Neural cell (in vitro differentiated cells): ENCODE data around the gene PXDN.

Experiments used
- CTCF ChIP-seq: fragments of 450-650 bp; IDR thresholded peaks from 2 replicates; pipeline ENCODE4 v1.5.1; 2014; ENCODE audit warnings: antibody characterized with exemption, mild to moderate bottlenecking, moderate library complexity; ENCODE audit not compliant: poor library complexity, severe bottlenecking
- EP300 ChIP-seq: fragments of 450-650 bp; conservative IDR thresholded peaks from 2 replicates; pipeline ENCODE4 v1.6.1; 2014; ENCODE audit warnings: antibody characterized with exemption, mild to moderate bottlenecking, moderate library complexity; ENCODE audit not compliant: poor library complexity, severe bottlenecking
- EZH2 ChIP-seq: fragments of 200-600, 300-800 bp; shearing (Covaris generic), sonication (generic); IDR thresholded peaks from 2 replicates; pipeline ENCODE4 v1.6.1; 2014; ENCODE audit warnings: antibody characterized with exemption, low read length, borderline replicate concordance, mild to moderate bottlenecking; ENCODE audit not compliant: insufficient read depth, poor library complexity, severe bottlenecking
- MXI1 ChIP-seq: fragments of 450-650 bp; conservative IDR thresholded peaks from 2 replicates; pipeline ENCODE4 v1.6.1; 2014; ENCODE audit warnings: antibody characterized with exemption, mild to moderate bottlenecking; ENCODE audit not compliant: poor library complexity, severe bottlenecking
- POLR2AphosphoS5 ChIP-seq: IDR thresholded peaks from 2 replicates; pipeline ENCODE4 v1.6.1; 2012
- RAD21 ChIP-seq: fragments of 450-650 bp; conservative IDR thresholded peaks from 2 replicates; pipeline ENCODE4 v1.6.1; 2014; ENCODE audit warnings: antibody characterized with exemption, mild to moderate bottlenecking, moderate library complexity
- REST ChIP-seq: IDR thresholded peaks from 2 replicates; pipeline ENCODE4 v1.6.1; 2012; ENCODE audit warnings: borderline replicate concordance
- SMC3 ChIP-seq: fragments of 450-650 bp; conservative IDR thresholded peaks from 2 replicates; pipeline ENCODE4 v1.6.1; 2014; ENCODE audit warnings: antibody characterized with exemption, mild to moderate bottlenecking, moderate library complexity; ENCODE audit not compliant: poor library complexity

GRCh38 chr2:1781291-1782080, 37.2 kb upstream of the PXDN start:
- TF ChIP-seq CTCF = no peak
- no peak for TF ChIP-seq EZH2
- TF ChIP-seq REST = no peak
- TF ChIP-seq RAD21 = no peak
- TF ChIP-seq POLR2AphosphoS5 = no peak
- no peak for TF ChIP-seq EP300
- TF ChIP-seq SMC3 = no peak
- TF ChIP-seq MXI1 = no peak
